ENCODE data around the gene JPH3. TPM values are rescaled to one million over a fixed set of nuclear protein-coding genes. Genes with fewer than 3 reads are reported as not detected.
"Not testable (repeated sequence)": the region's sequence is repeated elsewhere in the genome, so short reads cannot be mapped to it uniquely, and the experiment has no call there.

The JPH3 gene
- total RNA-seq, 1 experiment from 2014 or later = 0.57 TPM

DNA sequence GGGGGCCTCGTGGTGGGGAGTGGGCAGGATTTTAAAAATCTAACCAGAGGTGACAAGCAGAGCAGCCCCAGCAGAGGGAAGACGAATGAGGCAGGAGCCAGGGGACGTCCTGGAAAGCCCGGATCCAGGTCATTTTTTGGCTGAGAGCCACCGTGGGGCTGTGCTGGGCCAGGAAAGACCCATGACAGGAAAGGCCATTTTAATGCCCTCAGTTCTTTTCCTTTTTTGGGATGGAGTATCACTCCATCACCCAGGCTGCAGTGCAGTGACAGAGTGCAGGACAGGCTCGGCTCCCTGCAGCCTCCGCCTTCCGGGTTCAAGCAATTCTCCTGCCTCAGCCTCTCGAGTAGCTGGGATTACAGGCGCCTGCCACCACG is 30.5 kb upstream of the JPH3 start:
- no peak for TF ChIP-seq CTCF (IDR thresholded peaks at IDR 0.05; ENCODE audit: unreplicated experiment)
- H3K4me1 Mint-ChIP-seq (ENCODE audit: low read depth, unreplicated experiment) = peaks cover 11% of the 10 kb centered on the region
- H3K9me3 Mint-ChIP-seq (ENCODE audit: low read depth, unreplicated experiment) = no peaks in the 10 kb centered on the region
- no peak overlapping the region for H3K27ac Mint-ChIP-seq (ENCODE audit: unreplicated experiment)
- BruUV-seq (replicated peaks) = no TSS peak
- H3K4me3 Mint-ChIP-seq (ENCODE audit: low read depth, unreplicated experiment) = no peak overlapping the region
- CTCF ChIA-PET = interaction anchor here (0.7 to 2.2 kb wide), 11 partner anchors 10 to 176 kb away, joined by 3 to 22 read pairs (median 5); no protein-coding TSS in a partner anchor
- H3K27me3 Mint-ChIP-seq (ENCODE audit: unreplicated experiment) = peaks cover 84% of the 10 kb centered on the region
- intact Hi-C loops (cut with micrococcal nuclease; ENCODE audit: unreplicated experiment) = loop anchor here (10.0 kb wide), 1 partner anchor 157 kb away; no protein-coding TSS in a partner anchor
- H3K36me3 Mint-ChIP-seq (ENCODE audit: insufficient read depth, unreplicated experiment) = no peaks in the 10 kb centered on the region
- no peak for DNase-seq

DNA sequence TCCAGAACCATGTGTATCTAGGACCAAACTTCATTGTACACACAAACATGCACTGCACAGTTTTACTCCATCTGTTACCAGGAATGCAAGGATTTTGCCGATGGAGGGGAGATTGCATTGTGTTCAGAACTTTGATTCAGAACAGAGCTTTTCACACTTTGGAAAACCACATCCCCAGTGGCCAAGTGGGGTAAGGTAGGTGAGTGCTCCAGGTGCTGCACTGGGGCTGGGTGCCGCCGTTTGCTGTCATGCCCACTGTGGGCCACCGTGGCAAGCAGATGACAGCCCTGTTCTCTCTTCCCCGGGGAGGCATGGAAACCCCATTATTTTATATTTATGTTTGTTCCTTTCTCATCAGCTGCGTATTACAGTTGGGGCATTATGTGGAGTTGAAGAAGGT is 29.3 kb upstream of the JPH3 start:
- Mint-ChIP-seq H3K27ac (ENCODE audit: unreplicated experiment) (no peak overlapping the region), H3K9me3 (ENCODE audit: low read depth, unreplicated experiment) (no peaks in the 10 kb centered on the region), H3K27me3 (ENCODE audit: unreplicated experiment) (peaks cover 79% of the 10 kb centered on the region), H3K36me3 (ENCODE audit: insufficient read depth, unreplicated experiment) (no peaks in the 10 kb centered on the region), H3K4me3 (ENCODE audit: low read depth, unreplicated experiment) (no peak overlapping the region), H3K4me1 (ENCODE audit: low read depth, unreplicated experiment) (peaks cover 11% of the 10 kb centered on the region)
- DNase-seq = no peak
- CTCF ChIA-PET = interaction anchor here (1.5 kb wide), 1 partner anchor 9 kb away, joined by 5 read pairs; no protein-coding TSS in a partner anchor
- intact Hi-C loops (cut with micrococcal nuclease; ENCODE audit: unreplicated experiment) = loop anchor here (10.0 kb wide), 1 partner anchor 158 kb away; no protein-coding TSS in a partner anchor
- no peak for TF ChIP-seq CTCF (IDR thresholded peaks at IDR 0.05; ENCODE audit: unreplicated experiment)
- BruUV-seq (replicated peaks) = no TSS peak

DNA sequence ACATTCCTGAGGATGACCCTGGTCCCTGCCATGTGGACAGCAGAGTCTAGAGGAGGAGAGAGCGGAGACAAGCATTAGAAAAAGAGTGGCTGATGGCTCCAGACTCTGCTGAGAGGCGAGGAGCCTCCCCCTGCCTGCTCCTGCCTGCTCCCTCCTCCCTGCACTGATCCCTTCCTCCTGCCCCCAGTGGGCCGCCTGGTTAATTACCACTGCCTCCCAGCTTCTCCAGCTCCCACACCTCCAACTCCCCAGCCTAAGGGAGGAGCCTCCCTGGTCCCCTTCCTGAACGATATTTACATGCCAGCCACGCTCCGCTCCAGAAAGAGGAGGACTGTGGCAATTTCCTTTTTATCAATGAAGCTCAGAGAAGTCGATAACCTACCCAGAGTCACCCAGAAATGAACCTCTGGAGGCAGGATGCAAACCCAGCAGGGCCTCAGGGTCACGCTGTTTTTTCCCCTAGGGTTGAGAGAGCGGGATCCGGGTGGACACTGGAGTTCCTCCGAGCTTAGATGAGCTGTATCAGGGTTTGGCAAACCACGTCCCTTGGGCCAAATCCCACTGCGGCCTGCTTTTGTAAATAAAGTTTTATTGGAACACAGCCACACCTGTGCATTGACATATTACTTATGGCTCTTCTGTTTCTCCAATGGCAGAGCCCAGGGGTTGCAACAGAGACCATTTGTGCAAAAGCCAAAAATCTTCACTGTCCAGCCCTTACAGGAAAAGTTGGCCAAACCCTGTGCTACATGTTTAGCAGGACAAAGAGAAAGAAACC is 27.1 kb upstream of the JPH3 start:
- BruUV-seq (replicated peaks) = no TSS peak
- intact Hi-C loops (cut with micrococcal nuclease; ENCODE audit: unreplicated experiment) = loop anchor here (10.0 kb wide), 1 partner anchor 160 kb away; no protein-coding TSS in a partner anchor
- no peaks in the 10 kb centered on the region for H3K9me3 Mint-ChIP-seq (ENCODE audit: low read depth, unreplicated experiment)
- H3K27me3 Mint-ChIP-seq (ENCODE audit: unreplicated experiment) = peaks cover 57% of the 10 kb centered on the region
- no peak for DNase-seq
- no peaks in the 10 kb centered on the region for H3K36me3 Mint-ChIP-seq (ENCODE audit: insufficient read depth, unreplicated experiment)
- peaks cover 11% of the 10 kb centered on the region for H3K4me1 Mint-ChIP-seq (ENCODE audit: low read depth, unreplicated experiment)
- CTCF ChIA-PET = interaction anchor here (0.6 kb wide), 1 partner anchor 87 kb away, joined by 3 read pairs; no protein-coding TSS in a partner anchor
- no peak overlapping the region for H3K4me3 Mint-ChIP-seq (ENCODE audit: low read depth, unreplicated experiment)
- no peak for TF ChIP-seq CTCF (IDR thresholded peaks at IDR 0.05; ENCODE audit: unreplicated experiment)
- H3K27ac Mint-ChIP-seq (ENCODE audit: unreplicated experiment) = no peak overlapping the region

DNA sequence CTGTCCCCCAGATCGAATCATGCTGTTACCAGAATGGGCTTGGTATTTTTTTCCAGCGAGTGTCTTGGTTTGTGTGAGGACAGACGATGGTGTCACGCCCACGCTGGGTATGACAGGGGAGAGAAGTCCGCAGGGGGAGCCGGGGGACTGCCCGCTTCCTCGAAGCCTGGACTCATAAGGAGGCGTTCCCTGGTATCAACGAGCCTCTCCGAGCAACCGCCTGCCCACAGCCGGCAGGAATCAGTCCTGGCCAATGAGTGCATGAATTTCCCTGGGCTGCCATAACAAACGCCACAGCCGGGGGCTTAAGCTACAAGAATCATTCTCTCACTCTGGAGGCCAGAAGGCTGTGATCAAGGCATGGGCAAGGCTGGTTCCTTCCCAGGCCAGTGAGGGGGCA is 26.1 kb upstream of the JPH3 start:
- TF ChIP-seq CTCF (IDR thresholded peaks at IDR 0.05; ENCODE audit: unreplicated experiment) = no peak
- Mint-ChIP-seq H3K4me1 (ENCODE audit: low read depth, unreplicated experiment) (peaks cover 12% of the 10 kb centered on the region), H3K27ac (ENCODE audit: unreplicated experiment) (no peak overlapping the region), H3K4me3 (ENCODE audit: low read depth, unreplicated experiment) (no peak overlapping the region), H3K27me3 (ENCODE audit: unreplicated experiment) (peaks cover 47% of the 10 kb centered on the region), H3K9me3 (ENCODE audit: low read depth, unreplicated experiment) (no peaks in the 10 kb centered on the region), H3K36me3 (ENCODE audit: insufficient read depth, unreplicated experiment) (no peaks in the 10 kb centered on the region)
- DNase-seq = no peak
- CTCF ChIA-PET = interaction anchor here (0.7 kb wide), 1 partner anchor 13 kb away, joined by 3 read pairs; no protein-coding TSS in a partner anchor
- no TSS peak for BruUV-seq (replicated peaks)
- intact Hi-C loops (cut with micrococcal nuclease; ENCODE audit: unreplicated experiment) = loop anchor here (10.0 kb wide), 1 partner anchor 161 kb away; no protein-coding TSS in a partner anchor

DNA sequence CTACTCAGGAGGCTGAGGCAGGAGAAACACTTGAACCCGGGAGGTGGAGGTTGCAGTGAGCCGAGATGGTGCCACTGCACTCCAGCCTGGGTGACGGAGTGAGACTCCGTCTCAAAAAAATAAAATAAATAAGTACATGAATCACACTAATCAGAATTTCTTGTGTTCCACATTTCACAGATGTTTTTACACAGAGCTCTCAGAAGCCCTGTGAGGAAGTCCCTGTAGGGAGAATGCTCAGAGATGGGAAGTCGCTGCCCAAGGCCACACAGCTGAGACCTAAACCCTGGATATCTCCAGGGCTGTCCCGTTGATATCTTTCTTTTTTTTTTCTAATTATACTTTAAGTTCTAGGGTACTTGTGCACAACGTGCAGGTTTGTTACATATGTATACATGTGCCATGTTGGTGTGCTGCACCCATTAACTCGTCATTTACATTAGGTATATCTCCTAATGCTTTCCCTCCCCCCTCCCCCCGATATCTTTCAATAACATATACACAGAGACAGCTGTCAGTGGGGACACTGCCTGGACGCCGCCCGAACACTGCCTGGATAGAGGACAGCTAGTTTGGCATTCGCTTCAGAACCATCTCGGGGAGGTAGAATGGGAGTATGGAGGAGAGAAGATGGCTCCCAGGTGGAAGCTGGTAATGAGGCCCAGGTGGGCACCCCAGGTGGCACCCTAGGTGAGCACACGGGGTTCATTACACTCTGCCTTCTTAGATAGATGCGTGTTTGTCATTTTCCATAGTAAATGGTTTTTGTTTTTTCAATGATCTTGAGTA is 24.0 kb upstream of the JPH3 start:
- peaks cover 32% of the 10 kb centered on the region for H3K27me3 Mint-ChIP-seq (ENCODE audit: unreplicated experiment)
- not testable (repeated sequence) for H3K36me3 Mint-ChIP-seq (ENCODE audit: insufficient read depth, unreplicated experiment); H3K4me3 Mint-ChIP-seq (ENCODE audit: low read depth, unreplicated experiment); H3K27ac Mint-ChIP-seq (ENCODE audit: unreplicated experiment); H3K9me3 Mint-ChIP-seq (ENCODE audit: low read depth, unreplicated experiment); DNase-seq; BruUV-seq (replicated peaks)
- intact Hi-C loops (cut with micrococcal nuclease; ENCODE audit: unreplicated experiment) = loop anchor here (10.0 kb wide), 1 partner anchor 164 kb away; no protein-coding TSS in a partner anchor
- H3K4me1 Mint-ChIP-seq (ENCODE audit: low read depth, unreplicated experiment) = peaks cover 17% of the 10 kb centered on the region
- CTCF ChIA-PET = interaction anchor here (0.8 to 1.2 kb wide), 2 partner anchors 58 to 639 kb away, joined by 3 to 4 read pairs; no protein-coding TSS in a partner anchor

All from Calu3 (cell line).